Left lung (tissue), 10 donors: ENCODE measurements around the gene SPPL2C. TPM values are rescaled to one million over a fixed set of nuclear protein-coding genes. Genes with fewer than 3 reads are reported as not detected.

Source experiments
- ATAC-seq: fragments of 200-7000 bp; cut with Tn5 transposase; one replicate; pipeline ENCODE4 v1.9.1; 2020; ENCODE audit warnings: moderate library complexity
- DNase-seq, 4 donors: peaks; one replicate each; pipeline ENCODE4 v3.0.0-alpha.2; 2013 to 2020
- H3K27ac ChIP-seq, 2 donors: fragments of 200-600 bp; sonication (generic) in 1 of 2; one replicate each; pipeline versions ENCODE4 v1.5.0 to v1.8.0; 2020 to 2021
- H3K27me3 ChIP-seq, 2 donors: fragments of 200-600 bp; sonication (generic) in 1 of 2; one replicate each; pipeline versions ENCODE4 v1.5.0 to v1.8.0; 2020 to 2021
- H3K36me3 ChIP-seq, 2 donors: fragments of 200-600 bp; sonication (generic) in 1 of 2; one replicate each; pipeline versions ENCODE4 v1.5.0 to v1.8.0; 2020 to 2021
- H3K4me1 ChIP-seq, 2 donors: fragments of 200-600 bp; one replicate each; pipeline ENCODE4 v1.8.0; 2021
- H3K4me3 ChIP-seq, 2 donors: fragments of 200-600 bp; sonication (generic) in 1 of 2; one replicate each; pipeline versions ENCODE4 v1.5.0 to v1.8.0; 2020 to 2021; ENCODE audit warnings: mild to moderate bottlenecking in 1 of 2
- H3K9me3 ChIP-seq, 2 donors: fragments of 200-600 bp; sonication (generic) in 1 of 2; one replicate each; pipeline versions ENCODE4 v1.5.0 to v1.8.0; 2020 to 2021
- CTCF ChIP-seq, 2 donors: fragments of 200-600 bp; sonication (generic) in 1 of 2; IDR thresholded peaks; one replicate each; pipeline versions ENCODE4 v1.5.0 to v1.8.0; 2021; ENCODE audit warnings: antibody characterized with exemption in 2 of 2
- intact Hi-C, 2 donors: fragments of 100-400 bp; cut with DNase I; formaldehyde crosslinking; loops; one replicate each; pipeline versions ENCODE4 v1.11.2 to v1.14.2; 2022
- polyA plus RNA-seq, 6 donors: library from polyadenylated mRNA; unstranded; fragments of 120-200 nt; gene quantifications; one replicate each; pipeline ENCODE4 v1.2.1, GENCODE V29; 2013; ENCODE audit not compliant: insufficient read length in 6 of 6
- total RNA-seq, 2 donors: library from RNA; stranded (reverse); fragmentation: NEBNext Ultra II Directional; extraction: Animal tissue kit (Norgen Biotek cat#: 25700); gene quantifications; one replicate each; pipeline ENCODE4 v1.2.1, GENCODE V29; 2021
- donor health status: DM: no; HTN: yes; CAD: no.
- donor health status: DM: no; HTN: no; CAD: no.

The SPPL2C gene
- total and polyA plus RNA-seq, 8 donors = not detected

GRCh38 chr17:45874151-45874550, 29.5 kb downstream of the SPPL2C start:
- Histone ChIP-seq H3K27ac (no peak overlapping the region), H3K4me3 (no peak overlapping the region), H3K4me1 (no peaks in the 10 kb centered on the region), H3K27me3 (peaks cover 0 to 46% of the 10 kb centered on the region in 2 donors), H3K36me3 (no peaks in the 10 kb centered on the region), H3K9me3 (no peaks in the 10 kb centered on the region)
- DNase-seq = no peak
- TF ChIP-seq CTCF (IDR thresholded peaks at IDR 0.05) = no peak
- ATAC-seq = no peak
- intact Hi-C loops = no loop called here

- Histone ChIP-seq H3K9me3 (no peaks in the 10 kb centered on the region), H3K4me3 (no peak overlapping the region), H3K27ac (no peak overlapping the region), H3K4me1 (no peaks in the 10 kb centered on the region), H3K27me3 (peaks cover 0 to 39% of the 10 kb centered on the region in 2 donors), H3K36me3 (no peaks in the 10 kb centered on the region)
- no peak for DNase-seq
- no peak for ATAC-seq
- intact Hi-C loops = no loop called here
- TF ChIP-seq CTCF (IDR thresholded peaks at IDR 0.05) = no peak
Observed at GRCh38 chr17:45876539-45876938, 31.9 kb downstream of the SPPL2C start.

GRCh38 chr17:45877467-45877866, 32.8 kb downstream of the SPPL2C start:
- intact Hi-C loops = no loop called here
- H3K4me3 ChIP-seq = no peak overlapping the region
- H3K36me3 ChIP-seq = no peaks in the 10 kb centered on the region
- no peak for TF ChIP-seq CTCF (IDR thresholded peaks at IDR 0.05)
- H3K27me3 ChIP-seq = peaks cover 0 to 32% of the 10 kb centered on the region in 2 donors
- DNase-seq (no peak), ATAC-seq (no peak)
- no peaks in the 10 kb centered on the region for H3K4me1 ChIP-seq
- no peaks in the 10 kb centered on the region for H3K9me3 ChIP-seq
- H3K27ac ChIP-seq = no peak overlapping the region

- Histone ChIP-seq H3K27me3 (peaks cover 0 to under 1% of the 10 kb centered on the region in 2 donors), H3K27ac (no peak overlapping the region), H3K4me1 (no peaks in the 10 kb centered on the region), H3K9me3 (peaks cover 0 to 5% of the 10 kb centered on the region in 2 donors), H3K4me3 (no peak overlapping the region), H3K36me3 (no peaks in the 10 kb centered on the region)
- DNase-seq = no peak
- intact Hi-C loops = no loop called here
- no peak for TF ChIP-seq CTCF (IDR thresholded peaks at IDR 0.05)
- no peak for ATAC-seq
Observed at GRCh38 chr17:45883063-45883462, 38.4 kb downstream of the SPPL2C start.

GRCh38 chr17:45886852-45887251, 42.2 kb downstream of the SPPL2C start:
- intact Hi-C loops = no loop called here
- Histone ChIP-seq H3K4me3 (no peak overlapping the region), H3K27ac (no peak overlapping the region), H3K9me3 (peaks cover 0 to 5% of the 10 kb centered on the region in 2 donors), H3K36me3 (no peaks in the 10 kb centered on the region), H3K4me1 (no peaks in the 10 kb centered on the region), H3K27me3 (peaks cover 5 to 15% of the 10 kb centered on the region in 2 donors)
- no peak for TF ChIP-seq CTCF (IDR thresholded peaks at IDR 0.05)
- no peak for DNase-seq
- no peak for ATAC-seq
